ENCODE results near the gene KCNT1. TPM values are rescaled to one million over a fixed set of nuclear protein-coding genes. Genes with fewer than 3 reads are reported as not detected.

Gene KCNT1
- total RNA-seq, 1 experiment from 2014 or later, result 0.17 TPM

DNA sequence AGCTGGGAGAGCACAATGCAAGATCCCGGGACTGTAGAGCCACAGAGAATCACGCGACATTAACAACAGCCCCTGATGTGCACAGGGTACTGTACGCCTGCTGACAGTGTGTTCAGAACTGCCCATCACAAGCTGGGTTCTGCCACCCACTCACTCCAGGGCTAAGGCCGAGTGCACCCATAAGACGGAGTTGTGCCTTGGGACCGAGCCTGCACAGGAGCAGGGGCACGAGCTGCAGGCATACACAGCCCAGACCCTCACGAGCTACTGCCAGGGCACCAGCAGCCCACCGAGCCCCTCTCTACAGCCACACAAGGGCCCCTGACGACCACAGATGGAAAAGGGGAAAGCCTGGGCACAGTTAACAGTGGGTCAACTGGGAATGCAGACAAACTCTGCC is 137.5 kb downstream of the KCNT1 start:
- Histone ChIP-seq H3K9ac (ENCODE audit: low read length) (no peak overlapping the region), H3K4me3 (replicated peaks in 1 of 2; ENCODE audit: low read depth in 1 of 2, low read length in 2 of 2) (no peak overlapping the region), H3K4me2 (ENCODE audit: low read length) (no peak overlapping the region), H3K4me1 (ENCODE audit: control insufficient read depth in 1 of 2, insufficient read depth in 2 of 2, low read length in 2 of 2) (no peaks in the 10 kb centered on the region), H3K9me2 (ENCODE audit: insufficient read depth) (no peaks in the 10 kb centered on the region), H2AFZ (ENCODE audit: low read depth, low read length, poor library complexity, severe bottlenecking) (no peak overlapping the region), H3K36me3 (ENCODE audit: control insufficient read depth in 1 of 2, insufficient read depth in 2 of 2, low read length in 2 of 2) (no peaks in the 10 kb centered on the region), H3K27me3 (ENCODE audit: insufficient read depth, low read length) (no peaks in the 10 kb centered on the region), H3K9me3 (ENCODE audit: control insufficient read depth in 1 of 2, insufficient read depth in 1 of 2, low read depth in 1 of 2, low read length in 2 of 2) (no peaks in the 10 kb centered on the region), H3K79me2 (ENCODE audit: insufficient read depth, low read length) (peaks cover 37% of the 10 kb centered on the region; the same call in 1 of the 2 replicates), H4K20me1 (ENCODE audit: insufficient read depth) (no peaks in the 10 kb centered on the region; the same call in 1 of the 2 replicates), H3K27ac (ENCODE audit: low read depth, low read length) (no peak overlapping the region)
- no TSS peak for BruUV-seq (replicated peaks)
- DNase-seq (ENCODE audit: low read depth, low spot score) (no peak), ATAC-seq (no peak)
- RAD21 ChIA-PET (ENCODE audit: low non-redundant PET in 1 of 2, low total read pairs in 2 of 2, uncharacterized antibody in 2 of 2, unreplicated experiment in 2 of 2), result interaction anchor here in 1 of 2 experiments (0.6 kb wide), 1 partner anchor 177 kb away, joined by 3 read pairs; no protein-coding TSS in a partner anchor
- intact Hi-C loops (cut with micrococcal nuclease), result no loop called here
- POLR2A ChIA-PET, result no interaction called here
- TF ChIP-seq, protein P1, sequence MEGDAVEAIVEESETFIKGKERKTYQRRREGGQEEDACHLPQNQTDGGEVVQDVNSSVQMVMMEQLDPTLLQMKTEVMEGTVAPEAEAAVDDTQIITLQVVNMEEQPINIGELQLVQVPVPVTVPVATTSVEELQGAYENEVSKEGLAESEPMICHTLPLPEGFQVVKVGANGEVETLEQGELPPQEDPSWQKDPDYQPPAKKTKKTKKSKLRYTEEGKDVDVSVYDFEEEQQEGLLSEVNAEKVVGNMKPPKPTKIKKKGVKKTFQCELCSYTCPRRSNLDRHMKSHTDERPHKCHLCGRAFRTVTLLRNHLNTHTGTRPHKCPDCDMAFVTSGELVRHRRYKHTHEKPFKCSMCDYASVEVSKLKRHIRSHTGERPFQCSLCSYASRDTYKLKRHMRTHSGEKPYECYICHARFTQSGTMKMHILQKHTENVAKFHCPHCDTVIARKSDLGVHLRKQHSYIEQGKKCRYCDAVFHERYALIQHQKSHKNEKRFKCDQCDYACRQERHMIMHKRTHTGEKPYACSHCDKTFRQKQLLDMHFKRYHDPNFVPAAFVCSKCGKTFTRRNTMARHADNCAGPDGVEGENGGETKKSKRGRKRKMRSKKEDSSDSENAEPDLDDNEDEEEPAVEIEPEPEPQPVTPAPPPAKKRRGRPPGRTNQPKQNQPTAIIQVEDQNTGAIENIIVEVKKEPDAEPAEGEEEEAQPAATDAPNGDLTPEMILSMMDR (IDR thresholded peaks at IDR 0.05 in 2 of 3, conservative IDR thresholded peaks at IDR 0.05 in 1 of 3; ENCODE audit: borderline replicate concordance in 1 of 3, insufficient read depth in 1 of 3, low read depth in 2 of 3, low read length in 2 of 3), result no peak
- TF ChIP-seq SRF (IDR thresholded peaks at IDR 0.05; ENCODE audit: low read depth) (no peak), YY1 (IDR thresholded peaks at IDR 0.05; ENCODE audit: extremely low read depth, insufficient replicate concordance, low read depth, low read length) (no peak), EGR1 (IDR thresholded peaks at IDR 0.05; ENCODE audit: low read depth) (no peak), TCF7L2 (IDR thresholded peaks at IDR 0.05; ENCODE audit: borderline replicate concordance, extremely low read depth, insufficient read depth, insufficient read length) (no peak), CBX3 (IDR thresholded peaks at IDR 0.05; ENCODE audit: low read depth) (no peak), CEBPB (IDR thresholded peaks at IDR 0.05; ENCODE audit: low read depth) (no peak), ELF1 (IDR thresholded peaks at IDR 0.05; ENCODE audit: borderline replicate concordance, low read depth) (no peak), FOSL1 (IDR thresholded peaks at IDR 0.05; ENCODE audit: low read depth) (no peak)
- TF ChIP-seq, protein P2, sequence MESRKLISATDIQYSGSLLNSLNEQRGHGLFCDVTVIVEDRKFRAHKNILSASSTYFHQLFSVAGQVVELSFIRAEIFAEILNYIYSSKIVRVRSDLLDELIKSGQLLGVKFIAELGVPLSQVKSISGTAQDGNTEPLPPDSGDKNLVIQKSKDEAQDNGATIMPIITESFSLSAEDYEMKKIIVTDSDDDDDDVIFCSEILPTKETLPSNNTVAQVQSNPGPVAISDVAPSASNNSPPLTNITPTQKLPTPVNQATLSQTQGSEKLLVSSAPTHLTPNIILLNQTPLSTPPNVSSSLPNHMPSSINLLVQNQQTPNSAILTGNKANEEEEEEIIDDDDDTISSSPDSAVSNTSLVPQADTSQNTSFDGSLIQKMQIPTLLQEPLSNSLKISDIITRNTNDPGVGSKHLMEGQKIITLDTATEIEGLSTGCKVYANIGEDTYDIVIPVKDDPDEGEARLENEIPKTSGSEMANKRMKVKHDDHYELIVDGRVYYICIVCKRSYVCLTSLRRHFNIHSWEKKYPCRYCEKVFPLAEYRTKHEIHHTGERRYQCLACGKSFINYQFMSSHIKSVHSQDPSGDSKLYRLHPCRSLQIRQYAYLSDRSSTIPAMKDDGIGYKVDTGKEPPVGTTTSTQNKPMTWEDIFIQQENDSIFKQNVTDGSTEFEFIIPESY (IDR thresholded peaks at IDR 0.05; ENCODE audit: extremely low read depth, insufficient replicate concordance, low read length), result no peak
- TF ChIP-seq, protein P3, sequence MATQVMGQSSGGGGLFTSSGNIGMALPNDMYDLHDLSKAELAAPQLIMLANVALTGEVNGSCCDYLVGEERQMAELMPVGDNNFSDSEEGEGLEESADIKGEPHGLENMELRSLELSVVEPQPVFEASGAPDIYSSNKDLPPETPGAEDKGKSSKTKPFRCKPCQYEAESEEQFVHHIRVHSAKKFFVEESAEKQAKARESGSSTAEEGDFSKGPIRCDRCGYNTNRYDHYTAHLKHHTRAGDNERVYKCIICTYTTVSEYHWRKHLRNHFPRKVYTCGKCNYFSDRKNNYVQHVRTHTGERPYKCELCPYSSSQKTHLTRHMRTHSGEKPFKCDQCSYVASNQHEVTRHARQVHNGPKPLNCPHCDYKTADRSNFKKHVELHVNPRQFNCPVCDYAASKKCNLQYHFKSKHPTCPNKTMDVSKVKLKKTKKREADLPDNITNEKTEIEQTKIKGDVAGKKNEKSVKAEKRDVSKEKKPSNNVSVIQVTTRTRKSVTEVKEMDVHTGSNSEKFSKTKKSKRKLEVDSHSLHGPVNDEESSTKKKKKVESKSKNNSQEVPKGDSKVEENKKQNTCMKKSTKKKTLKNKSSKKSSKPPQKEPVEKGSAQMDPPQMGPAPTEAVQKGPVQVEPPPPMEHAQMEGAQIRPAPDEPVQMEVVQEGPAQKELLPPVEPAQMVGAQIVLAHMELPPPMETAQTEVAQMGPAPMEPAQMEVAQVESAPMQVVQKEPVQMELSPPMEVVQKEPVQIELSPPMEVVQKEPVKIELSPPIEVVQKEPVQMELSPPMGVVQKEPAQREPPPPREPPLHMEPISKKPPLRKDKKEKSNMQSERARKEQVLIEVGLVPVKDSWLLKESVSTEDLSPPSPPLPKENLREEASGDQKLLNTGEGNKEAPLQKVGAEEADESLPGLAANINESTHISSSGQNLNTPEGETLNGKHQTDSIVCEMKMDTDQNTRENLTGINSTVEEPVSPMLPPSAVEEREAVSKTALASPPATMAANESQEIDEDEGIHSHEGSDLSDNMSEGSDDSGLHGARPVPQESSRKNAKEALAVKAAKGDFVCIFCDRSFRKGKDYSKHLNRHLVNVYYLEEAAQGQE (IDR thresholded peaks at IDR 0.05; ENCODE audit: low read depth), result no peak
- CTCF ChIA-PET, result no interaction called here

Measured in HCT116 (cell line).